H9 (cell line): ENCODE measurements around the gene ZNF70. TPM values are rescaled to one million over a fixed set of nuclear protein-coding genes. Genes with fewer than 3 reads are reported as not detected.

Source experiments
- DNase-seq: peaks from one replicate; pipeline ENCODE4 v3.0.0-alpha.2; 2017
- H2AFZ ChIP-seq: one replicate; pipeline ENCODE4 v1.6.1; 2013; ENCODE audit warnings: mild to moderate bottlenecking, low read length, control low read depth, moderate library complexity
- H2AK5ac ChIP-seq: 2 replicates; pipeline ENCODE4 v1.6.1; 2013; ENCODE audit warnings: low read length, control low read depth, mixed read lengths; ENCODE audit not compliant: insufficient read length
- H2BK120ac ChIP-seq: one replicate; pipeline ENCODE4 v1.6.1; 2013; ENCODE audit warnings: low read depth, mild to moderate bottlenecking, low read length, control low read depth, inconsistent platforms; ENCODE audit not compliant: poor library complexity, severe bottlenecking
- H2BK12ac ChIP-seq: 2 replicates; pipeline ENCODE4 v1.6.1; 2013; ENCODE audit warnings: low read length, control low read depth, mixed read lengths, low read depth; ENCODE audit not compliant: insufficient read length
- H2BK15ac ChIP-seq: 2 replicates; pipeline ENCODE4 v1.6.1; 2013; ENCODE audit warnings: low read depth, low read length, control low read depth
- H2BK20ac ChIP-seq: one replicate; pipeline ENCODE4 v1.6.1; 2013; ENCODE audit warnings: low read depth, mild to moderate bottlenecking, low read length, control low read depth, inconsistent platforms; ENCODE audit not compliant: poor library complexity, severe bottlenecking
- H2BK5ac ChIP-seq: 2 replicates; pipeline ENCODE4 v1.6.1; 2013; ENCODE audit warnings: low read length, control low read depth, mixed read lengths; ENCODE audit not compliant: insufficient read length
- H3K14ac ChIP-seq: 2 replicates; pipeline ENCODE4 v1.6.1; 2013; ENCODE audit warnings: low read length, control low read depth; ENCODE audit not compliant: insufficient read depth
- H3K18ac ChIP-seq: 2 replicates; pipeline ENCODE4 v1.6.1; 2013; ENCODE audit warnings: low read depth, mild to moderate bottlenecking, mixed read lengths, low read length, control low read depth; ENCODE audit not compliant: insufficient read length
- H3K23ac ChIP-seq: 2 replicates; pipeline ENCODE4 v1.6.1; 2013; ENCODE audit warnings: low read length, control low read depth, mixed read lengths, low read depth; ENCODE audit not compliant: insufficient read length
- H3K23me2 ChIP-seq: 2 replicates; pipeline ENCODE4 v1.6.1; 2013; ENCODE audit warnings: low read depth, mild to moderate bottlenecking, mixed read lengths, low read length, control low read depth; ENCODE audit not compliant: insufficient read length, poor library complexity, severe bottlenecking
- H3K27ac ChIP-seq: 2 replicates; pipeline ENCODE4 v1.5.1; 2013; ENCODE audit warnings: low read length, control low read depth, mixed read lengths, low read depth; ENCODE audit not compliant: insufficient read length
- H3K27me3 ChIP-seq: 2 replicates; pipeline ENCODE4 v1.6.1; 2013; ENCODE audit warnings: low read length, control low read depth, inconsistent platforms; ENCODE audit not compliant: insufficient read depth
- H3K4ac ChIP-seq: 2 replicates; pipeline ENCODE4 v1.6.1; 2013; ENCODE audit warnings: low read depth, mild to moderate bottlenecking, control low read depth, inconsistent platforms, low read length, moderate library complexity
- H3K4me1 ChIP-seq: 2 replicates; pipeline ENCODE4 v1.6.1; 2013; ENCODE audit warnings: low read length, control low read depth, inconsistent platforms; ENCODE audit not compliant: insufficient read depth
- H3K4me2 ChIP-seq: 2 replicates; pipeline ENCODE4 v1.6.1; 2013; ENCODE audit warnings: low read length, control low read depth, mixed read lengths; ENCODE audit not compliant: insufficient read length, insufficient read depth
- H3K56ac ChIP-seq: 2 replicates; pipeline ENCODE4 v1.6.1; 2013; ENCODE audit warnings: low read depth, mild to moderate bottlenecking, mixed read lengths, low read length, control low read depth; ENCODE audit not compliant: insufficient read length
- H3K79me1 ChIP-seq: 2 replicates; pipeline ENCODE4 v1.6.1; 2013; ENCODE audit warnings: low read depth, mild to moderate bottlenecking, moderate library complexity, low read length, control low read depth, inconsistent platforms; ENCODE audit not compliant: insufficient read depth, poor library complexity, severe bottlenecking
- H3K79me2 ChIP-seq: 2 replicates; pipeline ENCODE4 v1.6.1; 2013; ENCODE audit warnings: low read length, control low read depth, inconsistent platforms; ENCODE audit not compliant: insufficient read depth
- H3K9ac ChIP-seq: 2 replicates; pipeline ENCODE4 v1.6.1; 2013; ENCODE audit warnings: low read length, control low read depth, mixed read lengths; ENCODE audit not compliant: insufficient read length; ENCODE audit errors: extremely low read depth
- H3K9me3 ChIP-seq: one replicate; pipeline ENCODE4 v1.6.1; 2013; ENCODE audit warnings: low read depth, low read length, inconsistent platforms; ENCODE audit not compliant: control insufficient read depth
- H3T11ph ChIP-seq: one replicate; pipeline ENCODE4 v1.6.1; 2013; ENCODE audit warnings: mild to moderate bottlenecking, low read length, control low read depth, inconsistent platforms
- H4K20me1 ChIP-seq: one replicate; pipeline ENCODE4 v1.6.1; 2013; ENCODE audit not compliant: control insufficient read depth, insufficient read length, insufficient read depth
- H4K5ac ChIP-seq: 2 replicates; pipeline ENCODE4 v1.6.1; 2013; ENCODE audit warnings: low read depth, mild to moderate bottlenecking, mixed read lengths, low read length, control low read depth; ENCODE audit not compliant: insufficient read length
- H4K8ac ChIP-seq: replicated peaks from 2 replicates; pipeline ENCODE4 v1.6.1; 2013; ENCODE audit warnings: low read length, control low read depth, mixed read lengths, low read depth; ENCODE audit not compliant: insufficient read length
- H4K91ac ChIP-seq: 2 replicates; pipeline ENCODE4 v1.6.1; 2013; ENCODE audit warnings: low read depth, mild to moderate bottlenecking, moderate library complexity, mixed read lengths, low read length, control low read depth; ENCODE audit not compliant: insufficient read length
- H3K27ac Mint-ChIP-seq, 3 experiments: 2 replicates in 2 of 3; 3 replicates in 1 of 3; pipeline ENCODE4 v1.8.0; 2020 to 2021; ENCODE audit warnings: mixed read lengths in 3 of 3, mild to moderate bottlenecking in 1 of 3, moderate library complexity in 1 of 3
- H3K27me3 Mint-ChIP-seq: 2 replicates; pipeline ENCODE4 v1.8.0; 2021; ENCODE audit warnings: low read depth, mild to moderate bottlenecking, moderate library complexity, mixed read lengths
- H3K36me3 Mint-ChIP-seq, 3 experiments: 2 replicates in 2 of 3; 3 replicates in 1 of 3; pipeline ENCODE4 v1.8.0; 2020 to 2021; ENCODE audit warnings: low read depth in 3 of 3, mixed read lengths in 3 of 3; ENCODE audit not compliant: insufficient read depth in 1 of 3
- H3K4me1 Mint-ChIP-seq, 2 experiments: 2 replicates each; pipeline ENCODE4 v1.8.0; 2020; ENCODE audit warnings: mixed read lengths in 2 of 2
- H3K4me3 Mint-ChIP-seq, 2 experiments: 2 replicates in 1 of 2; 3 replicates in 1 of 2; pipeline ENCODE4 v1.8.0; 2020 to 2021; ENCODE audit warnings: mild to moderate bottlenecking in 2 of 2, mixed read lengths in 2 of 2, moderate library complexity in 1 of 2
- H3K9me3 Mint-ChIP-seq, 2 experiments: 2 replicates in 1 of 2; 3 replicates in 1 of 2; pipeline ENCODE4 v1.8.0; 2020; ENCODE audit warnings: mild to moderate bottlenecking in 2 of 2, mixed read lengths in 2 of 2, moderate library complexity in 1 of 2
- CTCF ChIP-seq: fragments of 200-600 bp; sonication (generic); conservative IDR thresholded peaks from 3 replicates; pipeline ENCODE4 v1.8.0; 2021; ENCODE audit warnings: antibody characterized with exemption, mild to moderate bottlenecking
- WGBS: extraction: QIAGEN DNeasy Blood & Tissue Kit; methylation state at CpG from one replicate; pipeline ENCODE4 v1.1.7; 2013; ENCODE audit warnings: missing lambda C conversion rate, low lambda C conversion rate, mixed read lengths; ENCODE audit not compliant: insufficient read length; ENCODE audit errors: extremely low coverage; 5-methylcytosine and 5-hydroxymethylcytosine counted together
- total RNA-seq: library from RNA; stranded (reverse); gene quantifications from 2 replicates; pipeline ENCODE4 v1.2.1, GENCODE V29; 2021

ZNF70 gene
- total RNA-seq, 1 experiment from 2014 or later = 3.5 TPM

GRCh38 chr22:23698094-23698493 is 52.8 kb downstream of the ZNF70 start:
- no CpG with 5 or more reads among the region's 4 CpGs for WGBS
- no peak overlapping the region for H3K4me3 Mint-ChIP-seq
- no peak overlapping the region for H2BK15ac ChIP-seq

More at GRCh38 chr22:23698094-23698493, 52.8 kb downstream of the ZNF70 start:
- Histone ChIP-seq H3K23ac (no peak overlapping the region), H3T11ph (no peak overlapping the region), H2AFZ (no peak overlapping the region), H3K14ac (no peak overlapping the region), H3K4me2 (no peak overlapping the region), H2BK20ac (no peak overlapping the region), H2AK5ac (no peak overlapping the region), H4K91ac (no peak overlapping the region), H4K20me1 (no peaks in the 10 kb centered on the region), H4K8ac (no peak overlapping the region), H2BK5ac (no peak overlapping the region), H3K18ac (no peak overlapping the region), H3K9ac (no peak overlapping the region), H3K27ac (no peak overlapping the region), H3K79me1 (no peaks in the 10 kb centered on the region), H3K23me2 (no peaks in the 10 kb centered on the region), H3K56ac (no peak overlapping the region), H4K5ac (no peak overlapping the region), H3K4me1 (no peaks in the 10 kb centered on the region), H3K9me3 (no peaks in the 10 kb centered on the region), H3K79me2 (no peaks in the 10 kb centered on the region), H2BK12ac (no peak overlapping the region), H3K4ac (no peak overlapping the region), H3K27me3 (no peaks in the 10 kb centered on the region), H2BK120ac (no peak overlapping the region)
- Mint-ChIP-seq H3K4me1 (no peaks in the 10 kb centered on the region), H3K36me3 (peaks cover 12 to 40% (median 26%) of the 10 kb centered on the region in 3 experiments), H3K27me3 (no peaks in the 10 kb centered on the region), H3K27ac (no peak overlapping the region), H3K9me3 (no peaks in the 10 kb centered on the region)
- no peak for TF ChIP-seq CTCF
- no peak for DNase-seq
